HEK293 (cell line): ENCODE results near the gene SIRPB1.

ENCODE experiments used
- ZNF48 ChIP-seq: fragments of 450-650 bp; formaldehyde crosslinking; IDR thresholded peaks from 2 replicates; pipeline ENCODE4 v1.5.1; 2016; ENCODE audit warnings: missing biosample characterization, missing genetic modification characterization
- ZNF777 ChIP-seq: fragments of 450-650 bp; formaldehyde crosslinking; IDR thresholded peaks from 2 replicates; pipeline ENCODE4 v1.5.1; 2017; ENCODE audit warnings: missing biosample characterization, missing genetic modification characterization, borderline replicate concordance

DNA sequence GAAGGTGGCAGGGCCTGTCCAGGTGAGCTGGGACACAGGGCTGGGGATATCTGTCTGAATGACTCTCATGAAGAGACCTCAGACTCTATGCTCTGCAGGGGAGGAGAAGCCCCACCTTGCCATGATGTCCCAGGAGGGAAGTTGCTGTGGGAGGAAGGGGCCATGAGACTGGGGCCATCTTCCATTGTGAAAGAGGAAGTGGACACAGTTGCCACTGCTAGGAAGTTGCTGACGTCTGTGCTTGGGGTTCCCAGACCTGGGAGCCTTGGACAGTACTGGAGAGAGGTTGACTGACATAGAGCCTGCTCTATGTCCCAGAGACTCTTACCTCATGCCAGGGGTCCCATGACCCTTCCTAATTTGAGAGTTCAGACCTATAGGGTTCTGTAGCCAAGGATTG is 24.5 kb downstream of the SIRPB1 start:
- TF ChIP-seq ZNF48 (no peak), ZNF777 (tag by site-specific recombination) (no peak)
